Liver (tissue), 9 donors: ENCODE results near the gene VENTX. TPM values are rescaled to one million over a fixed set of nuclear protein-coding genes. Genes with fewer than 3 reads are reported as not detected.

Source experiments
- DNase-seq: peaks from one replicate; pipeline ENCODE4 v3.0.0-alpha.2; 2017; ENCODE audit warnings: low spot score
- H3K27ac ChIP-seq, 2 donors: one replicate each; pipeline ENCODE4 v1.7.0; 2013; ENCODE audit warnings: inconsistent platforms in 2 of 2, low read length in 2 of 2, control low read depth in 1 of 2, low read depth in 1 of 2, mild to moderate bottlenecking in 1 of 2
- H3K27me3 ChIP-seq, 4 donors: one replicate each; pipeline versions ENCODE4 v1.6.1 to v1.7.0; 2013; ENCODE audit warnings: low read length in 3 of 4, inconsistent platforms in 1 of 4, mild to moderate bottlenecking in 1 of 4, moderate library complexity in 1 of 4; ENCODE audit not compliant: control insufficient read depth in 4 of 4, insufficient read depth in 4 of 4
- H3K36me3 ChIP-seq, 4 donors: one replicate each; pipeline versions ENCODE4 v1.6.1 to v1.7.0; 2013; ENCODE audit warnings: low read length in 3 of 4, mild to moderate bottlenecking in 3 of 4, low read depth in 1 of 4, moderate library complexity in 1 of 4; ENCODE audit not compliant: control insufficient read depth in 4 of 4, insufficient read depth in 3 of 4
- H3K4me1 ChIP-seq, 4 donors: one replicate each; pipeline versions ENCODE4 v1.6.1 to v1.7.0; 2013; ENCODE audit warnings: low read length in 3 of 4, mild to moderate bottlenecking in 3 of 4, moderate library complexity in 1 of 4; ENCODE audit not compliant: control insufficient read depth in 4 of 4, insufficient read depth in 4 of 4
- H3K4me3 ChIP-seq, 3 donors: one replicate each; pipeline versions ENCODE4 v1.6.1 to v1.7.0; 2013; ENCODE audit warnings: low read length in 3 of 3, control low read depth in 1 of 3, low read depth in 1 of 3, mild to moderate bottlenecking in 1 of 3
- H3K9ac ChIP-seq, 2 donors: one replicate each; pipeline ENCODE4 v1.7.0; 2013; ENCODE audit warnings: low read length in 2 of 2, mild to moderate bottlenecking in 2 of 2, moderate library complexity in 2 of 2, control low read depth in 1 of 2, low read depth in 1 of 2
- H3K9me3 ChIP-seq, 4 donors: one replicate each; pipeline versions ENCODE4 v1.6.1 to v1.7.0; 2013; ENCODE audit warnings: low read length in 3 of 4; ENCODE audit not compliant: control insufficient read depth in 4 of 4
- ATF3 ChIP-seq: IDR thresholded peaks from 2 replicates; pipeline ENCODE4 v1.6.1; 2016; ENCODE audit warnings: antibody characterized with exemption
- CTCF ChIP-seq: fragments of 150-350 bp; IDR thresholded peaks from 2 replicates; pipeline ENCODE4 v1.5.1; 2017; ENCODE audit warnings: improper control_type of control experiment, low read depth, low read length; ENCODE audit not compliant: missing input control
- EGR1 ChIP-seq, 2 donors: IDR thresholded peaks; 2 replicates each; pipeline ENCODE4 v1.6.1; 2016 to 2018; ENCODE audit warnings: antibody characterized with exemption in 2 of 2, low read depth in 2 of 2
- FOXA1 ChIP-seq: IDR thresholded peaks from 2 replicates; pipeline ENCODE4 v1.6.1; 2016; ENCODE audit warnings: antibody characterized with exemption
- FOXA2 ChIP-seq: IDR thresholded peaks from 2 replicates; pipeline ENCODE4 v1.6.1; 2016; ENCODE audit warnings: antibody characterized with exemption
- GABPA ChIP-seq, 2 donors: IDR thresholded peaks in 1 of 2; conservative IDR thresholded peaks in 1 of 2; 2 replicates each; pipeline ENCODE4 v1.6.1; 2016; ENCODE audit warnings: antibody characterized with exemption in 2 of 2, mild to moderate bottlenecking in 1 of 2, moderate library complexity in 1 of 2
- HNF4A ChIP-seq, 2 donors: conservative IDR thresholded peaks; 2 replicates each; pipeline ENCODE4 v1.6.1; 2016; ENCODE audit warnings: antibody characterized with exemption in 2 of 2, mild to moderate bottlenecking in 2 of 2
- HNF4G ChIP-seq: IDR thresholded peaks from 2 replicates; pipeline ENCODE4 v1.6.1; 2016; ENCODE audit warnings: antibody characterized with exemption
- JUND ChIP-seq, 2 donors: IDR thresholded peaks; 2 replicates each; pipeline ENCODE4 v1.6.1; 2016; ENCODE audit warnings: antibody characterized with exemption in 2 of 2
- MAX ChIP-seq: IDR thresholded peaks from 2 replicates; pipeline ENCODE4 v1.6.1; 2016; ENCODE audit warnings: antibody characterized with exemption
- NR2F2 ChIP-seq: IDR thresholded peaks from 2 replicates; pipeline ENCODE4 v1.6.1; 2016; ENCODE audit warnings: antibody characterized with exemption
- RAD21 ChIP-seq, 2 donors: IDR thresholded peaks; 2 replicates each; pipeline ENCODE4 v1.6.1; 2016; ENCODE audit warnings: antibody characterized with exemption in 2 of 2, mild to moderate bottlenecking in 2 of 2
- REST ChIP-seq: IDR thresholded peaks from 2 replicates; pipeline ENCODE4 v1.6.1; 2016; ENCODE audit warnings: antibody characterized with exemption, mild to moderate bottlenecking
- RXRA ChIP-seq, 2 donors: IDR thresholded peaks; 2 replicates each; pipeline ENCODE4 v1.6.1; 2017 to 2018; ENCODE audit warnings: antibody characterized with exemption in 2 of 2, mild to moderate bottlenecking in 1 of 2
- SP1 ChIP-seq: IDR thresholded peaks from 2 replicates; pipeline ENCODE4 v1.6.1; 2018; ENCODE audit warnings: antibody characterized with exemption, mild to moderate bottlenecking
- TAF1 ChIP-seq: conservative IDR thresholded peaks from 2 replicates; pipeline ENCODE4 v1.6.1; 2016; ENCODE audit warnings: antibody characterized with exemption, mild to moderate bottlenecking
- YY1 ChIP-seq: IDR thresholded peaks from 2 replicates; pipeline ENCODE4 v1.6.1; 2016; ENCODE audit warnings: antibody characterized with exemption, mild to moderate bottlenecking
- ZBTB33 ChIP-seq: IDR thresholded peaks from 2 replicates; pipeline ENCODE4 v1.6.1; 2016; ENCODE audit warnings: antibody characterized with exemption
- whole genome bisulfite sequencing: extraction: QIAGEN DNeasy Blood & Tissue Kit; methylation state at CpG from one replicate; pipeline ENCODE4 v1.1.7; 2013; 5-methylcytosine and 5-hydroxymethylcytosine counted together
- polyA plus RNA-seq, 2 donors: library from polyadenylated mRNA; stranded (reverse) in 1 of 2; unstranded in 1 of 2; fragments of 200-250 nt in 1 of 2; fragments of >200 nt in 1 of 2; fragmentation: Nextera tagmentation in 1 of 2; extraction: Ambion mirVana in 1 of 2; gene quantifications; one replicate each; pipeline versions ENCODE4 v1.2.1 to v1.2.3, GENCODE V29; 2013 to 2015
- total RNA-seq, 2 donors: library from RNA; depleted of rRNA; stranded (reverse); fragments of >200 nt; gene quantifications; one replicate each; pipeline ENCODE4 v1.2.3, GENCODE V29; 2014
- donor health status: healthy.
- donor health status: healthy.
- donor health status: healthy.
- donor health status: healthy.
- donor health status: healthy.

The VENTX gene
- total and polyA plus RNA-seq, 4 donors = 0.05 to 0.25 (median 0.09) TPM

- H3K4me1 ChIP-seq = peaks cover 5 to 24% (median 14%) of the 10 kb centered on the region in 4 donors
Observed at GRCh38 chr10:133260895-133261725, 23.5 kb downstream of the VENTX start.

GRCh38 chr10:133261726-133262325 lies 24.2 kb downstream of the VENTX start:
- Histone ChIP-seq H3K9ac (peak overlapping the region; percentile 12 to 43), H3K36me3 (peaks cover 0 to 2% (median under 1%) of the 10 kb centered on the region in 4 donors), H3K4me1 (peaks cover 5 to 24% (median 14%) of the 10 kb centered on the region in 4 donors)
- TF ChIP-seq GABPA (IDR thresholded peaks at IDR 0.05 in 1 of 2, conservative IDR thresholded peaks at IDR 0.05 in 1 of 2) (no peak), EGR1 (IDR thresholded peaks at IDR 0.05; ENCODE audit: low read depth in 2 of 2) (no peak), YY1 (no peak), JUND (IDR thresholded peaks at IDR 0.05) (no peak), SP1 (no peak), REST (no peak), NR2F2 (no peak), ATF3 (no peak), FOXA2 (no peak), HNF4G (no peak), CTCF (no peak), TAF1 (no peak), RAD21 (IDR thresholded peaks at IDR 0.05) (no peak)

More at GRCh38 chr10:133260895-133261725, 23.5 kb downstream of the VENTX start:
- peak overlapping the region; percentile 67 to 75 for H3K27ac ChIP-seq
- H3K36me3 ChIP-seq = peaks cover 0 to 2% (median 0%) of the 10 kb centered on the region in 4 donors
- TF ChIP-seq ATF3 (no peak), FOXA1 (no peak), NR2F2 (no peak), GABPA (IDR thresholded peaks at IDR 0.05 in 1 of 2, conservative IDR thresholded peaks at IDR 0.05 in 1 of 2) (no peak), TAF1 (no peak), ZBTB33 (no peak), RXRA (IDR thresholded peaks at IDR 0.05) (no peak), FOXA2 (no peak), HNF4A (conservative IDR thresholded peaks at IDR 0.05) (no peak), JUND (IDR thresholded peaks at IDR 0.05) (no peak), MAX (no peak), YY1 (no peak), SP1 (no peak)
- DNase-seq = peak; percentile 66
- peak overlapping the region; percentile 49 to 81 (median 66) for H3K4me3 ChIP-seq
- WGBS = 34% methylated on average over 50 of the region's 50 CpGs
- no peaks in the 10 kb centered on the region for H3K9me3 ChIP-seq
- H3K27me3 ChIP-seq = no peaks in the 10 kb centered on the region
- H3K9ac ChIP-seq = peak overlapping the region; percentile 12 to 43

More at GRCh38 chr10:133261726-133262325, 24.2 kb downstream of the VENTX start:
- whole genome bisulfite sequencing = 3% methylated on average over 79 of the region's 79 CpGs
- Histone ChIP-seq H3K27me3 (no peaks in the 10 kb centered on the region), H3K27ac (peak overlapping the region; percentile 67 to 75), H3K4me3 (peak overlapping the region; percentile 49 to 81 (median 66)), H3K9me3 (no peaks in the 10 kb centered on the region)
- peak; percentile 90 for DNase-seq
